Measurements from ENCODE around the gene WWC1.
"Not testable (repeated sequence)": the region's sequence is repeated elsewhere in the genome, so short reads cannot be mapped to it uniquely, and the experiment has no call there.

Gene WWC1

GRCh38 chr5:168308976-168309598, 17.6 kb downstream of the WWC1 start:
- no peak for DNase-seq (ENCODE audit: low read depth)

- not testable (repeated sequence) for DNase-seq (ENCODE audit: low read depth)
Measured at GRCh38 chr5:168310541-168310940, 19.1 kb downstream of the WWC1 start.

- DNase-seq (ENCODE audit: low read depth): no peak
Measured at GRCh38 chr5:168311061-168311566, 19.7 kb downstream of the WWC1 start.

- no peak for DNase-seq (ENCODE audit: low read depth)
Measured at GRCh38 chr5:168312606-168313295, 21.3 kb downstream of the WWC1 start.

GRCh38 chr5:168313596-168314204, 22.3 kb downstream of the WWC1 start:
- no peak for DNase-seq (ENCODE audit: low read depth)

GRCh38 chr5:168314735-168315411, 23.4 kb downstream of the WWC1 start:
- DNase-seq (ENCODE audit: low read depth): peak; percentile 98

GRCh38 chr5:168315416-168316138, 24.1 kb downstream of the WWC1 start:
- no peak for DNase-seq (ENCODE audit: low read depth)

GRCh38 chr5:168316139-168316578, 24.7 kb downstream of the WWC1 start:
- no peak for DNase-seq (ENCODE audit: low read depth)

GRCh38 chr5:168317096-168317520, 25.7 kb downstream of the WWC1 start:
- DNase-seq (ENCODE audit: low read depth): no peak

- peak; percentile 99 for DNase-seq (ENCODE audit: low read depth)
Measured at GRCh38 chr5:168317521-168318147, 26.2 kb downstream of the WWC1 start.

- no peak for DNase-seq (ENCODE audit: low read depth)
Measured at GRCh38 chr5:168318240-168318639, 26.8 kb downstream of the WWC1 start.

GRCh38 chr5:168319774-168320173, 28.3 kb downstream of the WWC1 start:
- DNase-seq (ENCODE audit: low read depth): no peak

- no peak for DNase-seq (ENCODE audit: low read depth)
Measured at GRCh38 chr5:168320805-168321204, 29.4 kb downstream of the WWC1 start.

- DNase-seq (ENCODE audit: low read depth): peak; percentile 73
Measured at GRCh38 chr5:168324859-168325630, 33.6 kb downstream of the WWC1 start.

GRCh38 chr5:168327019-168327421, 35.6 kb downstream of the WWC1 start:
- DNase-seq (ENCODE audit: low read depth): no peak

GRCh38 chr5:168327451-168327850, 36.0 kb downstream of the WWC1 start:
- no peak for DNase-seq (ENCODE audit: low read depth)

- no peak for DNase-seq (ENCODE audit: low read depth)
Measured at GRCh38 chr5:168327994-168328393, 36.5 kb downstream of the WWC1 start.

- DNase-seq (ENCODE audit: low read depth): no peak
Measured at GRCh38 chr5:168328814-168329213, 37.4 kb downstream of the WWC1 start.

GRCh38 chr5:168329302-168329701, 37.9 kb downstream of the WWC1 start:
- no peak for DNase-seq (ENCODE audit: low read depth)

GRCh38 chr5:168332042-168332441, 40.6 kb downstream of the WWC1 start:
- DNase-seq (ENCODE audit: low read depth): no peak

- DNase-seq (ENCODE audit: low read depth): no peak
Measured at GRCh38 chr5:168334280-168334679, 42.8 kb downstream of the WWC1 start.
